D721Med (cell line): Measurements from ENCODE around the gene GNG2.

Experiments
- DNase-seq: peaks from one replicate; pipeline ENCODE4 v3.0.0; 2011; ENCODE audit warnings: low spot score; ENCODE audit not compliant: insufficient read length
- FAIRE-seq: peaks from 2 replicates; lab custom pipeline; 2011; peaks lifted over from hg19 to GRCh38; lab: Jason Lieb, UNC
- CTCF ChIP-seq: IDR thresholded peaks from 2 replicates; pipeline ENCODE4 v1.5.1; 2012; ENCODE audit warnings: mild to moderate bottlenecking, control low read depth; ENCODE audit not compliant: insufficient read depth; ENCODE audit errors: missing control alignments

GNG2 gene

GRCh38 chr14:52014601-52015267, 154.3 kb downstream of the GNG2 start:
- no peak for FAIRE-seq
- no peak for DNase-seq
- no peak for TF ChIP-seq CTCF

- peak; percentile 32 for TF ChIP-seq CTCF
- DNase-seq: no peak
- no peak for FAIRE-seq
These were observed 155.1 kb downstream of the GNG2 start for GRCh38 chr14:52015411-52016030.

- FAIRE-seq (no peak), DNase-seq (no peak)
- no peak for TF ChIP-seq CTCF
These were observed 157.8 kb downstream of the GNG2 start for GRCh38 chr14:52018252-52018651.

DNA sequence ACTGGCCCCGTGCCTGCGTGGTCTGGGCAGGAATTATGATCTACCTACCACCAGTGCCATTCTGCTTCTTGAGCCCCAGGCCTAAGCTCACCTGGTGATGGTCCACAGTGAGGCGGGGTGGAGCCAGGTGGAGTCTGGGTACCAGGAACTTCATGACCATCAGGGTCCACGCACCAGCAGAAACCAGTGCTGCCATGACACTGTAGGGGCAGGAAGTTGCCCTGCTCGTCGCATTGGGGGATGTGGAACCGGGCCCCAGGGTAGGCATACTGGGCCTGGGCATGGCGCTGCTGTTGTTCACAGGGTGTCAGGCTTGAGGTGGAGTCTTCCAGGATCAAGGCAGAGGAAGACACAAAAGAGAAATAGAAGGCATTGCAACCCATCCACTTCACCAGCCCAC, 158.6 kb downstream of the GNG2 start:
- FAIRE-seq (no peak), DNase-seq (no peak)
- TF ChIP-seq CTCF: no peak
